CD4-positive, alpha-beta T cell treated with Interleukin-6 at 100 ng/mL for 8 hours (primary cell): Measurements from ENCODE around the gene WDR70.
"Not testable (repeated sequence)": the region's sequence is repeated elsewhere in the genome, so short reads cannot be mapped to it uniquely, and the experiment has no call there.

ENCODE experiments used
- DNase-seq: peaks from one replicate; pipeline ENCODE4 v3.0.0-alpha.2; 2020; ENCODE audit warnings: mixed read lengths, low spot score

WDR70 gene

GRCh38 chr5:37454402-37455055 is 75.4 kb downstream of the WDR70 start:
- not testable (repeated sequence) for DNase-seq

GRCh38 chr5:37463191-37464051 is 84.3 kb downstream of the WDR70 start:
- DNase-seq, result not testable (repeated sequence)

- not testable (repeated sequence) for DNase-seq
Measured at GRCh38 chr5:37464581-37464980, 85.5 kb downstream of the WDR70 start.

- DNase-seq, result not testable (repeated sequence)
Measured at GRCh38 chr5:37469383-37469782, 90.3 kb downstream of the WDR70 start.

GRCh38 chr5:37471666-37472197 is 92.6 kb downstream of the WDR70 start:
- DNase-seq, result no peak

GRCh38 chr5:37477426-37477825 is 98.3 kb downstream of the WDR70 start:
- no peak for DNase-seq

GRCh38 chr5:37478121-37478894 is 99.2 kb downstream of the WDR70 start:
- DNase-seq, result no peak

GRCh38 chr5:37481395-37481794 is 102.3 kb downstream of the WDR70 start:
- DNase-seq, result not testable (repeated sequence)

GRCh38 chr5:37490120-37490810 is 111.1 kb downstream of the WDR70 start:
- no peak for DNase-seq

- DNase-seq, result no peak
Measured at GRCh38 chr5:37490931-37491330, 111.8 kb downstream of the WDR70 start.

GRCh38 chr5:37492778-37493555 is 113.8 kb downstream of the WDR70 start:
- DNase-seq, result no peak

- DNase-seq, result no peak
Measured at GRCh38 chr5:37494756-37495155, 115.6 kb downstream of the WDR70 start.

GRCh38 chr5:37495210-37495609 is 116.1 kb downstream of the WDR70 start:
- no peak for DNase-seq

GRCh38 chr5:37495668-37496347 is 116.7 kb downstream of the WDR70 start:
- DNase-seq, result no peak

GRCh38 chr5:37496902-37497445 is 117.9 kb downstream of the WDR70 start:
- DNase-seq, result no peak

GRCh38 chr5:37501152-37501551 is 122.0 kb downstream of the WDR70 start:
- no peak for DNase-seq

GRCh38 chr5:37506241-37506640 is 127.1 kb downstream of the WDR70 start:
- no peak for DNase-seq

GRCh38 chr5:37506722-37507121 is 127.6 kb downstream of the WDR70 start:
- DNase-seq, result no peak

GRCh38 chr5:37511646-37512045 is 132.5 kb downstream of the WDR70 start:
- no peak for DNase-seq

- DNase-seq, result no peak
Measured at GRCh38 chr5:37514946-37515345, 135.8 kb downstream of the WDR70 start.
